Measurements from ENCODE around the gene USP54.

DNA sequence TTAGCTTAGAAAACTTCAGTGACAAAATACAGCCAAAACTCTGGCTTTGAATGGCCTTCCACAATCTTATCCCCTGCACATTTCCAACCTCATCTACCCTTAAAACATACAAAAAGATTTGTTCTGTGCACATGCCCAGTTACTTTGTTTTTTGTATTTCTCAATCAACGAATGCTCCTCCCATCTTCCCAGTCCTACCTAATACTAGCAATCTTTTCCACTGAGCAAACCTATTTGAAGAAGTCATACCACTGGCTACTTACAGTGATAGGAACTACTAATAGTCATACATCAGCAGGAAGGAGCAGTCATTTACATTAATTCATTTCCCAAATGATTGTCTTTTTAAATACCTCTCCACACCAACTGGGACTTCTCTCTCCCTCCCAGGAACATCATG is 2.5 kb downstream of the USP54 start:
- no peak for TF ChIP-seq POLR2AphosphoS5 (IDR thresholded peaks at IDR 0.05; ENCODE audit: insufficient read depth, low read depth, low read length)
- TF ChIP-seq CTCF (IDR thresholded peaks at IDR 0.05; ENCODE audit: extremely low read depth in 1 of 2, insufficient read depth in 1 of 2, low read depth in 1 of 2, low read length in 2 of 2), result no peak
- TF ChIP-seq, protein P1, sequence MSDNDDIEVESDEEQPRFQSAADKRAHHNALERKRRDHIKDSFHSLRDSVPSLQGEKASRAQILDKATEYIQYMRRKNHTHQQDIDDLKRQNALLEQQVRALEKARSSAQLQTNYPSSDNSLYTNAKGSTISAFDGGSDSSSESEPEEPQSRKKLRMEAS (IDR thresholded peaks at IDR 0.05; ENCODE audit: insufficient read depth, insufficient read length), result no peak
- no peak for TF ChIP-seq POLR2A (IDR thresholded peaks at IDR 0.05; ENCODE audit: low read depth, low read length)
- no peak for TF ChIP-seq JUN (IDR thresholded peaks at IDR 0.05; ENCODE audit: borderline replicate concordance, insufficient read depth, insufficient read length, low read depth)

Data from endothelial cell of umbilical vein (primary cell).